K562 (cell line): Measurements from ENCODE around the gene TNIP2. TPM values are rescaled to one million over a fixed set of nuclear protein-coding genes. Genes with fewer than 3 reads are reported as not detected.

ENCODE experiments used
- ATAC-seq: fragments of 200-7000 bp; cut with Tn5 transposase; 3 replicates; pipeline ENCODE4 v1.9.1; 2020; ENCODE audit warnings: moderate library complexity
- BruUV-seq: library from RNA; stranded (reverse); fragments of 400-500 nt; replicated peaks from 2 replicates; lab custom pipeline; 2021; lab: Mats Ljungman, UMichigan
- CTCF ChIA-PET: fragments of 300-600 bp; formaldehyde crosslinking; extraction: SDS; loops from one replicate; lab custom pipeline; 2021; ENCODE audit warnings: low intra/inter-chr PET ratio; lab: Yijun Ruan, JAX
- POLR2A ChIA-PET: fragments of 300-600, 350-650 bp; sonication (Branson Sonifier 250); formaldehyde crosslinking; extraction: SDS; loops from one replicate; lab custom pipeline; 2021; ENCODE audit warnings: antibody characterized with exemption, inconsistent platforms; lab: Yijun Ruan, JAX
- DNase-seq, 4 experiments: peaks; one replicate each; pipeline versions ENCODE4 v3.0.0 to v3.0.0-alpha.2; 2011 to 2018; ENCODE audit warnings: low spot score in 3 of 4, mixed read lengths in 3 of 4; ENCODE audit errors: extremely low read depth in 1 of 4
- FAIRE-seq: peaks from 2 replicates; lab custom pipeline; 2011; peaks lifted over from hg19 to GRCh38; lab: Jason Lieb, UNC
- H2AFZ ChIP-seq: 2 replicates; pipeline ENCODE4 v1.6.0; 2011; ENCODE audit warnings: low read depth, low read length, control low read depth, inconsistent platforms
- H3K27ac ChIP-seq: fragments of 200-600 bp; 3 replicates; pipeline ENCODE4 v1.8.0; 2011; ENCODE audit warnings: low read depth, mild to moderate bottlenecking, control low read depth, inconsistent platforms, low read length, moderate library complexity, mixed read lengths; ENCODE audit errors: extremely low read depth
- H3K27me3 ChIP-seq, 2 experiments: fragments of 300-600 bp in 1 of 2; 2 replicates in 1 of 2; 3 replicates in 1 of 2; pipeline versions ENCODE4 v1.6.0 to v1.8.0; 2011; ENCODE audit warnings: inconsistent platforms in 2 of 2, low read length in 2 of 2, mild to moderate bottlenecking in 1 of 2, mixed read lengths in 1 of 2, moderate library complexity in 1 of 2; ENCODE audit not compliant: control insufficient read depth in 2 of 2, insufficient read depth in 2 of 2
- H3K36me3 ChIP-seq: fragments of 300-600 bp; 3 replicates; pipeline ENCODE4 v1.8.0; 2011; ENCODE audit warnings: mild to moderate bottlenecking, low read length, inconsistent platforms; ENCODE audit not compliant: control insufficient read depth, insufficient read depth
- H3K4me1 ChIP-seq, 2 experiments: fragments of 200-600 bp in 1 of 2; replicated peaks in 1 of 2; 2 replicates in 1 of 2; 3 replicates in 1 of 2; pipeline versions ENCODE4 v1.5.1 to v1.8.0; 2011; ENCODE audit warnings: inconsistent platforms in 2 of 2, low read length in 2 of 2, mild to moderate bottlenecking in 1 of 2, mixed read lengths in 1 of 2, moderate library complexity in 1 of 2; ENCODE audit not compliant: control insufficient read depth in 2 of 2, insufficient read depth in 2 of 2
- H3K4me2 ChIP-seq: 2 replicates; pipeline ENCODE4 v1.6.1; 2011; ENCODE audit warnings: low read length, control low read depth, inconsistent platforms, mixed read lengths; ENCODE audit not compliant: insufficient read depth
- H3K4me3 ChIP-seq: fragments of 200-600 bp; sonication (generic), shearing (Covaris generic); 2 replicates; pipeline ENCODE4 v1.5.1; 2016; ENCODE audit warnings: control low read depth, inconsistent platforms
- H3K79me2 ChIP-seq: fragments of 200-600 bp; 3 replicates; pipeline ENCODE4 v1.8.0; 2011; ENCODE audit warnings: low read length, inconsistent platforms; ENCODE audit not compliant: control insufficient read depth, insufficient read depth
- H3K9ac ChIP-seq, 2 experiments: 2 replicates each; pipeline versions ENCODE4 v1.6.0 to v1.6.1; 2011; ENCODE audit warnings: low read depth in 2 of 2, low read length in 2 of 2, control low read depth in 1 of 2, inconsistent platforms in 1 of 2, mild to moderate bottlenecking in 1 of 2, mixed read lengths in 1 of 2; ENCODE audit not compliant: insufficient read depth in 1 of 2
- H3K9me1 ChIP-seq: one replicate; pipeline ENCODE4 v1.6.0; 2011; ENCODE audit warnings: inconsistent platforms, mild to moderate bottlenecking, low read length, moderate library complexity; ENCODE audit not compliant: control insufficient read depth, insufficient read depth
- H3K9me3 ChIP-seq: replicated peaks from 2 replicates; pipeline ENCODE4 v1.5.1; 2011; ENCODE audit warnings: low read depth, low read length, inconsistent platforms; ENCODE audit not compliant: control insufficient read depth, insufficient read depth
- H4K20me1 ChIP-seq: replicated peaks from 2 replicates; pipeline ENCODE4 v1.6.1; 2011; ENCODE audit warnings: low read length, inconsistent platforms, mixed read lengths; ENCODE audit not compliant: control insufficient read depth, insufficient read depth
- ARID2 ChIP-seq: fragments of 450-650 bp; IDR thresholded peaks from 2 replicates; pipeline ENCODE4 v1.6.1; 2017; ENCODE audit warnings: antibody characterized with exemption, mild to moderate bottlenecking
- CEBPG ChIP-seq, 3 experiments: fragments of 200-800 bp in 1 of 3; sonication (Bioruptor generic) in 1 of 3; sonication (generic) in 1 of 3; formaldehyde crosslinking in 1 of 3; IDR thresholded peaks in 2 of 3; conservative IDR thresholded peaks in 1 of 3; 2 replicates each; pipeline versions ENCODE4 v1.6.1 to v1.8.0; 2016 to 2022; ENCODE audit warnings: missing compliant biosample characterization in 2 of 3, missing genetic modification characterization in 2 of 3, mild to moderate bottlenecking in 1 of 3, missing genetic modification reagents in 1 of 3
- ELK1 ChIP-seq: sonication (generic); formaldehyde crosslinking; IDR thresholded peaks from 2 replicates; pipeline ENCODE4 v1.8.1; 2022; ENCODE audit warnings: missing genetic modification reagents
- MTA1 ChIP-seq: fragments of 450-650 bp; IDR thresholded peaks from 2 replicates; pipeline ENCODE4 v1.6.1; 2017; ENCODE audit warnings: borderline replicate concordance
- NCOR1 ChIP-seq: fragments of 450-650 bp; IDR thresholded peaks from 2 replicates; pipeline ENCODE4 v1.6.1; 2016; ENCODE audit warnings: mild to moderate bottlenecking, moderate library complexity
- SAFB2 ChIP-seq: fragments of 200-400 bp; formaldehyde crosslinking; IDR thresholded peaks from 2 replicates; pipeline ENCODE4 v1.6.1; 2018; ENCODE audit warnings: borderline replicate concordance, low read length, low read depth, moderate library complexity; ENCODE audit not compliant: severe bottlenecking
- TCF7 ChIP-seq: sonication (generic); IDR thresholded peaks from 2 replicates; pipeline ENCODE4 v1.6.1; 2016; ENCODE audit warnings: antibody characterized with exemption, borderline replicate concordance
- TFAM ChIP-seq: fragments of 250-450 bp; sonication (Bioruptor Pico); conservative IDR thresholded peaks from 2 replicates; pipeline ENCODE4 v1.5.0; 2021; ENCODE audit warnings: mild to moderate bottlenecking, moderate library complexity
- ZNF12 ChIP-seq: sonication (generic); formaldehyde crosslinking; IDR thresholded peaks from 2 replicates; pipeline ENCODE4 v1.4.0; 2020; ENCODE audit warnings: mild to moderate bottlenecking, missing genetic modification reagents
- WGBS: fragments of 100-300 bp; shearing (Covaris generic); methylation state at CpG from one replicate; pipeline ENCODE4 v1.1.6; 2016; ENCODE audit warnings: low coverage, mixed read lengths; ENCODE audit not compliant: insufficient coverage; ENCODE audit errors: missing lambda C conversion rate; 5-methylcytosine and 5-hydroxymethylcytosine counted together
- in situ Hi-C: fragments of 300-500 bp; cut with MboI; formaldehyde crosslinking; loops from 4 replicates; pipeline ENCODE4 v1.15.0; 2018; ENCODE audit warnings: inconsistent platforms, mixed read lengths
- intact Hi-C: fragments of 100-400 bp; cut with micrococcal nuclease; formaldehyde crosslinking; loops from 2 replicates; pipeline ENCODE4 v1.14.2; 2022
- polyA plus RNA-seq, 8 experiments: library from polyadenylated mRNA; depleted of rRNA in 4 of 8; stranded (reverse) in 5 of 8; unstranded in 3 of 8; fragments of >200 nt; fragmentation: Nextera tagmentation in 2 of 8; fragmentation: Illumina TruSeq in 1 of 8; extraction: Ambion mirVana in 2 of 8; extraction: Trizol in 1 of 8; gene quantifications; 2 replicates each; pipeline versions ENCODE4 v1.2.1 to v1.2.3, GENCODE V29; 2011 to 2014; ENCODE audit warnings: inconsistent platforms in 1 of 8, missing spikeins in 1 of 8
- total RNA-seq, 7 experiments: library from RNA; depleted of rRNA in 6 of 7; stranded (reverse); fragments of >200 nt in 6 of 7; fragmentation: Illumina TruSeq in 2 of 7; extraction: Trizol in 2 of 7; gene quantifications; 2 replicates each; pipeline versions ENCODE4 v1.2.1 to v1.2.3, GENCODE V29; 2011 to 2021; ENCODE audit warnings: low replicate concordance in 1 of 7
- TF ChIP-seq, protein P1 (sequence below): fragments of 250-450 bp; sonication (Bioruptor Pico); IDR thresholded peaks from 2 replicates; pipeline ENCODE4 v1.9.0; 2021; ENCODE audit warnings: mild to moderate bottlenecking, inconsistent platforms
- TF ChIP-seq, protein P2 (sequence below): fragments of 450-650 bp; formaldehyde crosslinking; IDR thresholded peaks from 2 replicates; pipeline ENCODE4 v1.4.0; 2020; ENCODE audit warnings: mild to moderate bottlenecking, moderate library complexity

TNIP2 gene
- total and polyA plus RNA-seq, 9 of the 15 experiments (the other 6 are each of a cell fraction or from before 2014, with no cell fraction given): 0.61 to 42.6 (median 19.5) TPM

DNA sequence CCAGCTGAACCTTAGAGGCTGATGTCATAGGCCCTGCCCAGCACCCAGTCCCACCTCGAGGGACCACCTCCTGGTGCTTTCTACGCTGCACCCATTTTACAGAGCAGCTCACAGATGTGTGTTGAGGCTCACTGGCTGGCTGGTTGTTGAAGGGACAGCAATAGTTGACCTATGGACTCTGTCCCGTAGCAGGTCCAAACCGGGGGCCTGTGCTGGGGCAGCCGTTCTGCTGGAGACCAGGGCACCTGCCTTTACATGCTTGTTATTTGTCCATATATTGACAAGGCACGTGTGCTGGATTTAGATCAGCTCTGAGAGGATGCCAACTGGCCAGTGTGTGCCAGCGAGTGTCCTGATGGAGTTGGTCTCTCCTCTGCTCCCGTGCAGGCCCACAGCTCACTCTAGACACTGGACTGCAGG, 58.1 kb downstream of the TNIP2 start:
- Histone ChIP-seq H3K4me1 (no peaks in the 10 kb centered on the region), H3K9ac (peak overlapping the region in 1 of 2 experiments; percentile 65; a peak in 1 of 4 replicates), H3K9me1 (no peaks in the 10 kb centered on the region), H3K4me3 (no peak overlapping the region), H3K27ac (no peak overlapping the region), H2AFZ (no peak overlapping the region), H3K36me3 (peaks cover 92% of the 10 kb centered on the region; the same call in 2 of the 3 replicates), H3K79me2 (no peaks in the 10 kb centered on the region)
- 97% methylated on average over 8 of the region's 8 CpGs for WGBS
- POLR2A ChIA-PET: interaction anchor here (0.6 to 0.7 kb wide), 3 partner anchors 8 to 138 kb away, joined by 3 read pairs; no protein-coding TSS in a partner anchor
- FAIRE-seq (no peak), DNase-seq (no peak)
- intact Hi-C loops: no loop called here
- no TSS peak for BruUV-seq
- CTCF ChIA-PET: no interaction called here
- in situ Hi-C loops: no loop called here
- TF ChIP-seq ELK1 (CRISPR knock-in tag) (no peak), CEBPG (CRISPR knock-in tag; IDR thresholded peaks at IDR 0.05) (no peak), CEBPG (tag; conservative IDR thresholded peaks at IDR 0.05 in 1 of 2, IDR thresholded peaks at IDR 0.05 in 1 of 2) (no peak), TFAM (CRISPR knock-in tag) (no peak), TCF7 (no peak), ARID2 (no peak), MTA1 (no peak), ZNF12 (CRISPR knock-in tag) (no peak), SAFB2 (no peak), NCOR1 (no peak)
- TF ChIP-seq, protein P1, sequence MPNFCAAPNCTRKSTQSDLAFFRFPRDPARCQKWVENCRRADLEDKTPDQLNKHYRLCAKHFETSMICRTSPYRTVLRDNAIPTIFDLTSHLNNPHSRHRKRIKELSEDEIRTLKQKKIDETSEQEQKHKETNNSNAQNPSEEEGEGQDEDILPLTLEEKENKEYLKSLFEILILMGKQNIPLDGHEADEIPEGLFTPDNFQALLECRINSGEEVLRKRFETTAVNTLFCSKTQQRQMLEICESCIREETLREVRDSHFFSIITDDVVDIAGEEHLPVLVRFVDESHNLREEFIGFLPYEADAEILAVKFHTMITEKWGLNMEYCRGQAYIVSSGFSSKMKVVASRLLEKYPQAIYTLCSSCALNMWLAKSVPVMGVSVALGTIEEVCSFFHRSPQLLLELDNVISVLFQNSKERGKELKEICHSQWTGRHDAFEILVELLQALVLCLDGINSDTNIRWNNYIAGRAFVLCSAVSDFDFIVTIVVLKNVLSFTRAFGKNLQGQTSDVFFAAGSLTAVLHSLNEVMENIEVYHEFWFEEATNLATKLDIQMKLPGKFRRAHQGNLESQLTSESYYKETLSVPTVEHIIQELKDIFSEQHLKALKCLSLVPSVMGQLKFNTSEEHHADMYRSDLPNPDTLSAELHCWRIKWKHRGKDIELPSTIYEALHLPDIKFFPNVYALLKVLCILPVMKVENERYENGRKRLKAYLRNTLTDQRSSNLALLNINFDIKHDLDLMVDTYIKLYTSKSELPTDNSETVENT (CRISPR knock-in tag): no peak
- TF ChIP-seq, protein P2, sequence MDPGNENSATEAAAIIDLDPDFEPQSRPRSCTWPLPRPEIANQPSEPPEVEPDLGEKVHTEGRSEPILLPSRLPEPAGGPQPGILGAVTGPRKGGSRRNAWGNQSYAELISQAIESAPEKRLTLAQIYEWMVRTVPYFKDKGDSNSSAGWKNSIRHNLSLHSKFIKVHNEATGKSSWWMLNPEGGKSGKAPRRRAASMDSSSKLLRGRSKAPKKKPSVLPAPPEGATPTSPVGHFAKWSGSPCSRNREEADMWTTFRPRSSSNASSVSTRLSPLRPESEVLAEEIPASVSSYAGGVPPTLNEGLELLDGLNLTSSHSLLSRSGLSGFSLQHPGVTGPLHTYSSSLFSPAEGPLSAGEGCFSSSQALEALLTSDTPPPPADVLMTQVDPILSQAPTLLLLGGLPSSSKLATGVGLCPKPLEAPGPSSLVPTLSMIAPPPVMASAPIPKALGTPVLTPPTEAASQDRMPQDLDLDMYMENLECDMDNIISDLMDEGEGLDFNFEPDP (CRISPR knock-in tag): no peak
- TF ChIP-seq, all 486 proteins: peak for 0
- H4K20me1 ChIP-seq: no peaks in the 10 kb centered on the region
- H3K27me3 ChIP-seq: no peaks in the 10 kb centered on the region
- ATAC-seq: no peak
- no peak overlapping the region for H3K4me2 ChIP-seq
- no peaks in the 10 kb centered on the region for H3K9me3 ChIP-seq
